GM23338 (cell line): Measurements from ENCODE around the gene CYTH1.

ENCODE experiments used
- CREB1 ChIP-seq: fragments of 250-450 bp; sonication (Bioruptor Pico); IDR thresholded peaks from 2 replicates; pipeline ENCODE4 v1.5.0; 2020; ENCODE audit warnings: low read depth, mild to moderate bottlenecking, moderate library complexity
- EZH2 ChIP-seq: fragments of 200-600 bp; sonication (generic); IDR thresholded peaks from one replicate; pipeline ENCODE4 v1.8.0; 2017; ENCODE audit warnings: antibody characterized with exemption, mild to moderate bottlenecking, low read depth; ENCODE audit not compliant: unreplicated experiment
- EZH2phosphoT487 ChIP-seq: fragments of 200-600 bp; sonication (generic); IDR thresholded peaks from one replicate; pipeline ENCODE4 v1.8.1; 2018; ENCODE audit warnings: antibody characterized with exemption; ENCODE audit not compliant: unreplicated experiment
- JUNB ChIP-seq: IDR thresholded peaks from one replicate; pipeline ENCODE4 v1.6.1; 2016; ENCODE audit warnings: antibody characterized with exemption; ENCODE audit not compliant: unreplicated experiment
- NANOG ChIP-seq: IDR thresholded peaks from 2 replicates; pipeline ENCODE4 v1.6.1; 2016; ENCODE audit warnings: antibody characterized with exemption, borderline replicate concordance
- POLR2AphosphoS5 ChIP-seq: IDR thresholded peaks from 2 replicates; pipeline ENCODE4 v1.6.1; 2016; ENCODE audit warnings: antibody characterized with exemption, low read depth
- STAT1 ChIP-seq: IDR thresholded peaks from one replicate; pipeline ENCODE4 v1.6.1; 2016; ENCODE audit warnings: antibody characterized with exemption; ENCODE audit not compliant: unreplicated experiment
- ZNF114 ChIP-seq: fragments of 250-450 bp; sonication (Bioruptor Pico); IDR thresholded peaks from 2 replicates; pipeline ENCODE4 v1.5.0; 2020; ENCODE audit warnings: mild to moderate bottlenecking, moderate library complexity
- ZNF331 ChIP-seq: fragments of 250-450 bp; sonication (Bioruptor Pico); IDR thresholded peaks from 2 replicates; pipeline ENCODE4 v1.5.0; 2020; ENCODE audit warnings: low read depth, mild to moderate bottlenecking, moderate library complexity
- TF ChIP-seq, protein P1 (sequence below), 2 experiments: fragments of 200-600 bp in 1 of 2; sonication (generic) in 1 of 2; conservative IDR thresholded peaks; 2 replicates each; pipeline versions ENCODE4 v1.5.1 to v1.6.1; 2016 to 2017; ENCODE audit warnings: antibody characterized with exemption in 2 of 2, low read depth in 2 of 2, mild to moderate bottlenecking in 2 of 2, moderate library complexity in 1 of 2
- TF ChIP-seq, protein P2 (sequence below): IDR thresholded peaks from one replicate; pipeline ENCODE4 v1.6.1; 2018; ENCODE audit warnings: antibody characterized with exemption; ENCODE audit not compliant: unreplicated experiment
- TF ChIP-seq, protein P3 (sequence below): IDR thresholded peaks from 2 replicates; pipeline ENCODE4 v1.6.1; 2016; ENCODE audit warnings: antibody characterized with exemption

DNA sequence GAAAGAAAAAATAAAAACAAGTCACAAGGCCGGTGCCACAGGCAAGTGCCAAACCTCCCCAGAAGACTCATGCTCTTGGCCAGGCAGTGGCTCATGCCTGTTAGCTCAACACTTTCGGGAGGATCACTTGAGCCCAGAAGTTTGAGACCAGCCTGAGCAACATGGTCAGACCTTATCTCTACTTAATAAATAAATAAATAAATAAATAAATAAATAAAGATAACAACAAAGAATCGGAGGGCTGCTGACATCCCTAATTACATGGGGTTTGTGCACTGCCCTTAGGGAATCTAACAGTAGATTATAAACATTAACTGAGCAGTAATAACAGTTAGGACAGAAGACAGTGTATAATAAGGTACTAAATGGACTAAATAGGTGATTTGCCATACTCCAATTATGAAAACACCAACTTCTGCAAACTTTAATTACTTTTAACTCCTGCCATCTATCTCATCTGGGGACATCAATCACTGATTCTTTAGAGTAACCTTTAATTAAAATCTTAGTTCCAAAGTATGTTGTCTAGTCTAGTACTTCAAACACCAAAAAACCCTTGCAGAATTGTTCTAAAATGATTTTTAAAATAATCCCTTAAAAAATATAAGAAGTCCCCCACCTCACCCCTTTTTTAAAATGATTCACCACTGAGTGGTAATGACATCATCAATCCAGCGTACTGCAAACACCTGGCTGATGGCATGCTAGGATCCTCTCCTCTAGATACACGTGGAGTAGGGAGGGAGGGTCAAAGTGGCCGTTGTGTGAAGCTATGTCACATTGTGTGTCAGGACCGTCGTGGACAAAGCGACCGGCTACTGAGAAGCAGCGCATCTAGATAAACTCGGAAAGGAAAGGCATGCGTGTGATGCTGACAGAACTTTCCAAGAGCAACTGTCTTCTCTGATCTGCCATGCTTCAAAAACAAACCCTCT is 28.5 kb downstream of the CYTH1 start:
- TF ChIP-seq EZH2 (no peak), CREB1 (CRISPR knock-in tag) (no peak), EZH2phosphoT487 (no peak), NANOG (no peak), POLR2AphosphoS5 (no peak), JUNB (no peak), STAT1 (no peak), ZNF114 (CRISPR knock-in tag) (no peak), ZNF331 (CRISPR knock-in tag) (no peak)
- TF ChIP-seq, protein P1, sequence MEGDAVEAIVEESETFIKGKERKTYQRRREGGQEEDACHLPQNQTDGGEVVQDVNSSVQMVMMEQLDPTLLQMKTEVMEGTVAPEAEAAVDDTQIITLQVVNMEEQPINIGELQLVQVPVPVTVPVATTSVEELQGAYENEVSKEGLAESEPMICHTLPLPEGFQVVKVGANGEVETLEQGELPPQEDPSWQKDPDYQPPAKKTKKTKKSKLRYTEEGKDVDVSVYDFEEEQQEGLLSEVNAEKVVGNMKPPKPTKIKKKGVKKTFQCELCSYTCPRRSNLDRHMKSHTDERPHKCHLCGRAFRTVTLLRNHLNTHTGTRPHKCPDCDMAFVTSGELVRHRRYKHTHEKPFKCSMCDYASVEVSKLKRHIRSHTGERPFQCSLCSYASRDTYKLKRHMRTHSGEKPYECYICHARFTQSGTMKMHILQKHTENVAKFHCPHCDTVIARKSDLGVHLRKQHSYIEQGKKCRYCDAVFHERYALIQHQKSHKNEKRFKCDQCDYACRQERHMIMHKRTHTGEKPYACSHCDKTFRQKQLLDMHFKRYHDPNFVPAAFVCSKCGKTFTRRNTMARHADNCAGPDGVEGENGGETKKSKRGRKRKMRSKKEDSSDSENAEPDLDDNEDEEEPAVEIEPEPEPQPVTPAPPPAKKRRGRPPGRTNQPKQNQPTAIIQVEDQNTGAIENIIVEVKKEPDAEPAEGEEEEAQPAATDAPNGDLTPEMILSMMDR (conservative IDR thresholded peaks at IDR 0.05; ENCODE audit: low read depth in 2 of 2): no peak
- TF ChIP-seq, protein P2, sequence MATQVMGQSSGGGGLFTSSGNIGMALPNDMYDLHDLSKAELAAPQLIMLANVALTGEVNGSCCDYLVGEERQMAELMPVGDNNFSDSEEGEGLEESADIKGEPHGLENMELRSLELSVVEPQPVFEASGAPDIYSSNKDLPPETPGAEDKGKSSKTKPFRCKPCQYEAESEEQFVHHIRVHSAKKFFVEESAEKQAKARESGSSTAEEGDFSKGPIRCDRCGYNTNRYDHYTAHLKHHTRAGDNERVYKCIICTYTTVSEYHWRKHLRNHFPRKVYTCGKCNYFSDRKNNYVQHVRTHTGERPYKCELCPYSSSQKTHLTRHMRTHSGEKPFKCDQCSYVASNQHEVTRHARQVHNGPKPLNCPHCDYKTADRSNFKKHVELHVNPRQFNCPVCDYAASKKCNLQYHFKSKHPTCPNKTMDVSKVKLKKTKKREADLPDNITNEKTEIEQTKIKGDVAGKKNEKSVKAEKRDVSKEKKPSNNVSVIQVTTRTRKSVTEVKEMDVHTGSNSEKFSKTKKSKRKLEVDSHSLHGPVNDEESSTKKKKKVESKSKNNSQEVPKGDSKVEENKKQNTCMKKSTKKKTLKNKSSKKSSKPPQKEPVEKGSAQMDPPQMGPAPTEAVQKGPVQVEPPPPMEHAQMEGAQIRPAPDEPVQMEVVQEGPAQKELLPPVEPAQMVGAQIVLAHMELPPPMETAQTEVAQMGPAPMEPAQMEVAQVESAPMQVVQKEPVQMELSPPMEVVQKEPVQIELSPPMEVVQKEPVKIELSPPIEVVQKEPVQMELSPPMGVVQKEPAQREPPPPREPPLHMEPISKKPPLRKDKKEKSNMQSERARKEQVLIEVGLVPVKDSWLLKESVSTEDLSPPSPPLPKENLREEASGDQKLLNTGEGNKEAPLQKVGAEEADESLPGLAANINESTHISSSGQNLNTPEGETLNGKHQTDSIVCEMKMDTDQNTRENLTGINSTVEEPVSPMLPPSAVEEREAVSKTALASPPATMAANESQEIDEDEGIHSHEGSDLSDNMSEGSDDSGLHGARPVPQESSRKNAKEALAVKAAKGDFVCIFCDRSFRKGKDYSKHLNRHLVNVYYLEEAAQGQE: no peak
- TF ChIP-seq, protein P3, sequence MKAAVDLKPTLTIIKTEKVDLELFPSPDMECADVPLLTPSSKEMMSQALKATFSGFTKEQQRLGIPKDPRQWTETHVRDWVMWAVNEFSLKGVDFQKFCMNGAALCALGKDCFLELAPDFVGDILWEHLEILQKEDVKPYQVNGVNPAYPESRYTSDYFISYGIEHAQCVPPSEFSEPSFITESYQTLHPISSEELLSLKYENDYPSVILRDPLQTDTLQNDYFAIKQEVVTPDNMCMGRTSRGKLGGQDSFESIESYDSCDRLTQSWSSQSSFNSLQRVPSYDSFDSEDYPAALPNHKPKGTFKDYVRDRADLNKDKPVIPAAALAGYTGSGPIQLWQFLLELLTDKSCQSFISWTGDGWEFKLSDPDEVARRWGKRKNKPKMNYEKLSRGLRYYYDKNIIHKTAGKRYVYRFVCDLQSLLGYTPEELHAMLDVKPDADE: no peak
